ENCODE measurements around the gene DIDO1.

DIDO1 gene

DNA sequence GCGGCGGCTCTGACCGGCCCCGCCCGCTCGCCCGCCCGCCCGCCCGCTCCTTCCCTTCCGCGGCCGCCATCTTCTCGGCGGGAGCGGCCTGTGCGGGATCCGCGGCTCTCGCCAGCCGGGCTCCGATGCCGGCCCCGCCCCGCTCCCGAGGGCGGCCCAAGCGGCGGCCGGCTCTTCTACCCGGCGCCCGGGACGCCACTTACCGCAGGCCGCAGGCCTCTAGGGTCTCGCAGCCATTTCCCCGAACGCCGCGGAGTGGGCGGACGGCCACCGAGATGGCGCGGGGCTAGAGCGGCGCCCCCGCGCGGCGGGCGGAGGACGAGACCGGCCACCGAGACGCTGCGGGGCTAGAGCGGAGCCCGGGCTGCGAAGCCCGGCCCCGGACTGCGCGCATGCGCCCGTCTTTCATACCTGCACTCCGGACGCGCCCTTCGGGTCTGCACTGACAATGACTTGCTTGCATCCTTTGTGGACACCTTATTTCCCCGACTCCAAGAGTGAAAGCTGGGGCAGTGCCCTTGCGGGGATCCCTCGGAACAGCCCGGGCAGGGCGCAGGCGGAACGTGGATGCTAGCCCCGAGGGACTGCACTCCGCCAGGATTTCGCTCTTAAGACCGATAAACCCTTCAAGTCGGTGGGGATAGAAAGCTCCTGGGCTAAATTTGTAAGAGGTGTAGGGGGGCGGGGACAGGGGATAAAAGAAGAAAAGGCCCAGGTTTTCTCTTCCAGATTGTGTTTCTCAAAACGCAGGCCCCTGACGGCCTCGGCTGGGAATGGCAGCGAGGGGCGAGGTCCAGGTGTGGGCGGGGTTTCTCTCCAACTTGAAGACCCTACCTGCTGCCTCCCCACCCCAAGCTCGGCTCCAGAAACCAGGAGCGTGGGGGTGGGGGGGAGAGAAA lies at the start of gene DIDO1:
Gene DIDO1 (minus strand): TSS at position 277 of the 899 bp plus-strand sequence.
- Histone ChIP-seq H3K9me3 (no peaks in the 10 kb centered on the region), H3K4me3 (peak within 1 kb of the TSS; percentile 83), H3K4me1 (peaks cover 80% of the 10 kb centered on the region), H3K36me3 (no peaks in the 10 kb centered on the region), H3K27ac (peak within 1 kb of the TSS; percentile 96), H3K4me2 (peak within 1 kb of the TSS; percentile 97), H3K9ac (peak within 1 kb of the TSS; percentile 96), H3K27me3 (no peaks in the 10 kb centered on the region), H4K20me1 (peaks cover 95% of the 10 kb centered on the region)
- TF ChIP-seq Cebpa-rat (IDR thresholded peaks at IDR 0.05), result no peak

DNA sequence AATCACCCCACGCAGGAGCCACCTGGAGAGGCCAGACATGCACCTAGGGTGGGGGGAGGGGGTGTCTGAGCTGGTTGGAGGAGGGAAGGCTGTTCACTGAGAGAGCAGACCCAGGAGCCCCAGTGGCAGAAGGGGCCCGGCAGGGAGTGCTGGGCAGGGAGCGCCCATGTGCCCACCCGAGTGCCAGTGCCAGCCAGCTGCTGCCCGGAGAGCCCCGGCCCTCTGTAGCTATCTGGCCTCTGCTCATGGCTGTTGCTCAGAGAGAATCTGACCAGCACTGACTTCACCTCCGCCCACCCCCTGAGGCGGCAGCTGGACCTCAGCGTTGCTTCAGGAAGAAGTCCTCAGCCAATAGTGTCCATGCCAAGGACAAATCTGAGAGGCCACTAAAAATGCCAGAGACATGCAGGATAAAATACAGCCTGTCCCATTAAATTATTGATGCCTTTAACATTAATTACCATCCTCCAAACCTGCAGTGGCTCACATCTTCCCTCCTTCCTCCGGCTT lies 49.0 kb upstream of the DIDO1 start:
- no peak overlapping the region for H3K9ac ChIP-seq
- H3K4me3 ChIP-seq, result no peak overlapping the region
- no peak for TF ChIP-seq Cebpa-rat (IDR thresholded peaks at IDR 0.05)
- H3K4me1 ChIP-seq, result peaks cover 91% of the 10 kb centered on the region
- H3K36me3 ChIP-seq, result no peaks in the 10 kb centered on the region
- H4K20me1 ChIP-seq, result no peaks in the 10 kb centered on the region
- no peaks in the 10 kb centered on the region for H3K9me3 ChIP-seq
- H3K27me3 ChIP-seq, result peaks cover 26% of the 10 kb centered on the region
- H3K27ac ChIP-seq, result no peak overlapping the region
- H3K4me2 ChIP-seq, result peak overlapping the region; percentile 97

DNA sequence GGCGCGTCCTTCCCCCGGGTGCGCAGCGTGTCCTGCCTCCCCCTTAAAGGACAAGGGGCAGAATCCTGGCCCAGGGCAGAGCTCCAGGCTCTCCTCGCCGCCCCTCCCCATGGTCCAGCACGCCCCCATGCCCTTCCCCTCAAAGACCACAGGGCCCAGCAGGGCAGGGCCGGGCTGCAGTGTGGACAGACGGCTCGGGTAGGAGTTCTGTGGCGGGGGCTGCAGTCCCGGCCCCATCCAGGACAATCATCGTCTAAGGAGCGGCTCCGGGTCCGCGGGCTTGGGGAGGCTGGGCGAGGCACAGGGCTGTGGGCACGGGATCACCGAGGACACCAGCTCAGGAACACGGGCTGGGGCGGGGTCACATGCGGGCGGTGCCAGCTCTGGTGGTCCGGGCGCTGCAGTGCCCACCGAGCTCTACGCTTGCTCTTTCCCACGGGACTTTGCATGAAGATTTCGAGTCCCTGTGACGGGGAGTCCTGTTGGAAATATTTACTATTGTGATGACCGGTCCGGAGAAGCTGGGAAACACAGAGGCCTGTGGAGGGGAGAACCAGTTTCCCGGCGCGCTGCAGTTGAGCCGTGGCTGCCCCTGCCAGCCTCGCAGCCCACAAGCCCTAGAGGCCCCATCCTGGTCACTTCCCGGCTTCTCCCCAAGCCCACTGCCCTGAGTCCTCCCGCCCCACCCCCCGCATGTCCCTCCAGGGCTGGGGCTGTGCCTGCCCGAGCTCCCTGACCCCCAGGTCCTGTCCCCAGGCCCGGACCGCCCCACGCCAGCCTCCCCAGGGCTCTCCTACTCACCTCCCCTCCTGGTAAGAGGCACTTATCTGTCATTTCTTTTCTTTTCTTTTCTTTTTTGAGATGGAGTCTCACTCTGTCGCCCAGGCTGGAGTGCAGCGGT lies 46.8 kb upstream of the DIDO1 start:
- no peaks in the 10 kb centered on the region for H3K9me3 ChIP-seq
- H3K9ac ChIP-seq, result no peak overlapping the region
- no peak overlapping the region for H3K27ac ChIP-seq
- no peak for TF ChIP-seq Cebpa-rat (IDR thresholded peaks at IDR 0.05)
- H4K20me1 ChIP-seq, result 0 out of 2 replicates have a peak, but pooled peaks cover 10% of the 10 kb centered on the region
- peaks cover 3% of the 10 kb centered on the region for H3K36me3 ChIP-seq
- peak overlapping the region; percentile 32; the same call in 1 of the 2 replicates for H3K4me3 ChIP-seq
- H3K4me1 ChIP-seq, result peaks cover 74% of the 10 kb centered on the region
- H3K27me3 ChIP-seq, result peaks cover 20% of the 10 kb centered on the region
- H3K4me2 ChIP-seq, result peak overlapping the region; percentile 97

DNA sequence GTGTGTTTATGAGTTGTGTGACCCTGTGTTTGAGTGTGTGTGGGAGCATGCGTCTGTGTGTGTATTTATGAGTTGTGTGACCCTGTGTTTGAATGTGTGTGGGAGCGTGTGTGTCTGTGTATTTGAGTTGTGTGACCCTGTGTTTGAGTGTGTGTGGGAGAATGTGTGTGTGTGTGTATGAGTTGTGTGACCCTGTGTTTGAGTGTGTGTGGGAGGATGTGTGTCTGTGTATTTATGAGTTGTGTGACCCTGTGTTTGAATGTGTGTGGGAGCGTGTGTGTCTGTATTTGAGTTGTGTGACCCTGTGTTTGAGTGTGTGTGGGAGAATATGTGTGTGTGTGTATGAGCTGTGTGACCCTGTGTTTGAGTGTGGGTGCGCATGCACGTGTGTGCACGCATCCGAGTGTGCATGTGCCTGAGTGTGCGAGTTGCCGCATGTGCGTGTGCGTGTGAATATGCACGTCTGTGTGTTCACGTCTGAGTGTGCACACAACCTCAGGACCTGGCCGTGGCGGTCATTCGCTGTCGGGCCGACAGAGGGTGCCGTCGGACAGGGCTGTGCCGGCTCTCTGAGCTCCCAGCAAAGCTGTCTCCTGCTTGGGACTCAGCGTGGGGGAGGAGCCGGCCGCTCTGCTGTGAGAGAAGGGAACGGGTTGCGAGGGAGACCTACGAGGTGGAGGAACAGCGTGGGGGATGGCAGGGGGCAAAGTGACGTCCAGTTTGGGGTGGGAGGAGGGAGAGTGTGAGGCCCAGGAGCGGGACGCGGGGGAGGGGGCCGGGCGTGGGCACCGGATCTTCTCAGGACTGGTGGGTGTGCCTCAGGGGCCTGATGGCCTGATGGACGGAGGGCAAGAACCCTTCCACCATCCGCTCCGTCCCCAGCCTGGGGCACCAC lies 45.9 kb upstream of the DIDO1 start:
- H3K27ac ChIP-seq, result no peak overlapping the region
- H4K20me1 ChIP-seq, result 0 out of 2 replicates have a peak, but pooled peaks cover 14% of the 10 kb centered on the region
- peaks cover 20% of the 10 kb centered on the region for H3K27me3 ChIP-seq
- peak overlapping the region; percentile 32; the same call in 1 of the 2 replicates for H3K4me3 ChIP-seq
- H3K4me2 ChIP-seq, result peak overlapping the region; percentile 97
- no peak for TF ChIP-seq Cebpa-rat (IDR thresholded peaks at IDR 0.05)
- H3K9ac ChIP-seq, result no peak overlapping the region
- H3K36me3 ChIP-seq, result peaks cover 11% of the 10 kb centered on the region
- peaks cover 66% of the 10 kb centered on the region for H3K4me1 ChIP-seq
- no peaks in the 10 kb centered on the region for H3K9me3 ChIP-seq

DNA sequence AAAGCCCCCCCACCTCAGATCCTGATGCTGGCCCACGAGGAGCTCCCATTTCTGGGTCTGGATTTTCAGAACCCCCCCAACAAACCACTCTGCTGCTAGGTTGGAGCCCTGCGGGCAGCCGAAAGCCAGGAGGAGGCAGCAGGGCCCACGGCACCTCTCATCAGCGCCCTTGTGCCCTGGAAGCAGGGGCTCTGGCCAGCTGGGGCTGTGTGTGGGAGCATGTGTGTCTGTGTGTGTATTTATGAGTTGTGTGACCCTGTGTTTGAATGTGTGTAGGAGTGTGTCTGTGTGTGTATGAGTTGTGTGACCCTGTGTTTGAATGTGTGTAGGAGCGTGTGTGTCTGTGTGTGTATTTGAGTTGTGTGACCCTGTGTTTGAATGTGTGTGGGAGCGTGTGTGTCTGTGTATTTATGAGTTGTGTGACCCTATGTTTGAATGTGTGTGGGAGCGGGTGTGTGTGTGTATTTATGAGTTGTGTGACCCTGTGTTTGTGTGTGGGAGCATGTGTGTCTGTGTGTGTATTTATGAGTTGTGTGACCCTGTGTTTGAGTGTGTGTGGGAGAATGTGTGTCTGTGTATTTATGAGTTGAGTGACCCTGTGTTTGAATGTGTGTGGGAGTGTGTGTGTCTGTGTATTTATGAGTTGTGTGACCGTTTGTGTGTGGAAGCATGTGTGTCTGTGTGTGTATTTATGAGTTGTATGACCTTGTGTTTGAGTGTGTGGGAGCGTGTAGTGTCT lies 45.1 kb upstream of the DIDO1 start:
- peaks cover 19% of the 10 kb centered on the region for H3K36me3 ChIP-seq
- no peak overlapping the region for H3K4me3 ChIP-seq
- no peak for TF ChIP-seq Cebpa-rat (IDR thresholded peaks at IDR 0.05)
- H3K4me1 ChIP-seq, result peaks cover 57% of the 10 kb centered on the region
- H3K9me3 ChIP-seq, result no peaks in the 10 kb centered on the region
- no peak overlapping the region for H3K27ac ChIP-seq
- H3K4me2 ChIP-seq, result no peak overlapping the region
- no peak overlapping the region for H3K9ac ChIP-seq
- peaks cover 20% of the 10 kb centered on the region for H3K27me3 ChIP-seq
- H4K20me1 ChIP-seq, result 0 out of 2 replicates have a peak, but pooled peaks cover 23% of the 10 kb centered on the region

DNA sequence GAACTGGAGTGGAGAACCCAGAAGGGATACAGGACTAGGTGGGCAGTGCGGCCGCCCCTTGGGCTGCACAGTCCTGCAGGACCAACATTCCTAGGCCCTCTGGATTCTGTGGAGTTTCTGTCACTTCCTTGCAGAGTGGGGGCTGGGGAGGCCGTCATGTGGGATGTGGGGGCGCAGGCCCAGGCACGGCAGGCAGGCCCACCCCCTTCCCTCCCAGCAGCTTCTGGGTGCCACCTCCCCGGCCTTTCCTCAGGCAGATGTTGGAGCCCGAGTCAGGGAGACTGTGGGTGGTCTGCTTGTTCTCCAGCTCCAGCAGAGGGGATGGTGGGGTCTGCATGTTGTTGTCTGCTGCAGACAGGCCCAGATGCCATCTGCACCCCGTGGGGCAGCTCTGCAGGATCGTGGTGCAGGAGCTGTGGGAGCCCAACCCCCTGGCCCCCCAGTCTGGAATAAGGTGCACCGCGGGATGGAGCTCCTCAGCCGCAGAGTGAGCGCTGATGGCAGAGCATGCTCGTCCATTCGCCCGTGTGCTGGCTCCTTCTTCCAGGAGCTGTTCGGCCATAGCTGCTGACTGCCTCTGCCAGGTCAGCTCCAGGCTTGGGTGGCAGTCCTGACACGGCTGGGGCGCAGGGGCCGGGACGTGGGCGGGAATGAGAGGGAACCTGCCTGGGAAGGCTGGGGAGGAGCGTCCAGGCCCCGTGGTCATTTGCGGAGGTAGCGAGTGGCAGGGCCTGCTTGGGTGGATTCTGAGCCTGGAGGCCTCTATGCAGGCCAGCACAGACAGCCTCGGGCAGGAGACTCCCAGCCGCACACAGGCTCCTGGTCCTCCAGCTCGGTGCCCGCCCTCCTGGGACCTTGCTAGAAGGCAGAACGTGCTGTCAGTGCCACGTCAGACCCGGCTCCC lies 44.3 kb upstream of the DIDO1 start:
- H3K4me3 ChIP-seq, result no peak overlapping the region
- H3K9ac ChIP-seq, result no peak overlapping the region
- no peak for TF ChIP-seq Cebpa-rat (IDR thresholded peaks at IDR 0.05)
- H3K9me3 ChIP-seq, result no peaks in the 10 kb centered on the region
- peaks cover 52% of the 10 kb centered on the region for H3K4me1 ChIP-seq
- peaks cover 25% of the 10 kb centered on the region for H3K36me3 ChIP-seq
- no peak overlapping the region for H3K4me2 ChIP-seq
- H3K27me3 ChIP-seq, result peaks cover 20% of the 10 kb centered on the region
- peaks cover 27% of the 10 kb centered on the region; the same call in 1 of the 2 replicates for H4K20me1 ChIP-seq
- no peak overlapping the region for H3K27ac ChIP-seq

DNA sequence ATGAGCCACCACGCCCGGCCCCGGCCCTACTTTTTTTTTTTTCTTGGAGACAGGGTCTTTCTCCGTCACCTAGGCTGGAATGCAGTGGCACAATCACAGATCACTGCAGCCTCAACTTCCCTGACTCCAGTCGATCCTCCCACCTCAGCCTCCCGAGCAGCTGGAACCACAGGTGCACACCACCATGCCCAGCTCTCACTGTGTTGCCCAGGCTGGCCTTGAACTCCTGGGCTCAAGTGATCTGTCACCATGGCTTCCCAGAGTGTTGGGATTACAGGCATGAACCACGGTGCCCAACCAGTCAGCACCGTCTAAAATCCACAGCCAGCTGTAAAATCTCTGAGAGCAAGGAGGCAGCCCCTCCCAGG lies 43.6 kb upstream of the DIDO1 start:
- Histone ChIP-seq H3K9me3 (no peaks in the 10 kb centered on the region), H3K36me3 (peaks cover 32% of the 10 kb centered on the region), H3K27me3 (peaks cover 20% of the 10 kb centered on the region), H3K9ac (no peak overlapping the region), H3K4me1 (peaks cover 52% of the 10 kb centered on the region), H4K20me1 (peaks cover 34% of the 10 kb centered on the region; the same call in 1 of the 2 replicates), H3K4me2 (no peak overlapping the region), H3K4me3 (no peak overlapping the region), H3K27ac (no peak overlapping the region)
- TF ChIP-seq Cebpa-rat (IDR thresholded peaks at IDR 0.05), result no peak
